Coronary artery (tissue), 2 donors: Measurements from ENCODE around the gene FSD1.

Source experiments
- DNase-seq: peaks from one replicate; pipeline ENCODE4 v3.0.0-alpha.2; 2017; ENCODE audit warnings: low spot score
- H3K27ac ChIP-seq, 2 donors: fragments of 200-600 bp; sonication (generic); one replicate each; pipeline ENCODE4 v1.5.1; 2016 to 2019
- H3K4me3 ChIP-seq: fragments of 200-600 bp; sonication (generic); 2 replicates; pipeline ENCODE4 v1.5.1; 2016; ENCODE audit warnings: mild to moderate bottlenecking, moderate library complexity
- TF ChIP-seq, protein P1 (sequence below): fragments of 200-600 bp; sonication (generic); IDR thresholded peaks from one replicate; pipeline ENCODE4 v1.5.1; 2019; ENCODE audit warnings: antibody characterized with exemption

Gene FSD1

GRCh38 chr19:4277191-4277696 is 27.2 kb upstream of the FSD1 start:
- H3K27ac ChIP-seq = no peak overlapping the region
- TF ChIP-seq, protein P1, sequence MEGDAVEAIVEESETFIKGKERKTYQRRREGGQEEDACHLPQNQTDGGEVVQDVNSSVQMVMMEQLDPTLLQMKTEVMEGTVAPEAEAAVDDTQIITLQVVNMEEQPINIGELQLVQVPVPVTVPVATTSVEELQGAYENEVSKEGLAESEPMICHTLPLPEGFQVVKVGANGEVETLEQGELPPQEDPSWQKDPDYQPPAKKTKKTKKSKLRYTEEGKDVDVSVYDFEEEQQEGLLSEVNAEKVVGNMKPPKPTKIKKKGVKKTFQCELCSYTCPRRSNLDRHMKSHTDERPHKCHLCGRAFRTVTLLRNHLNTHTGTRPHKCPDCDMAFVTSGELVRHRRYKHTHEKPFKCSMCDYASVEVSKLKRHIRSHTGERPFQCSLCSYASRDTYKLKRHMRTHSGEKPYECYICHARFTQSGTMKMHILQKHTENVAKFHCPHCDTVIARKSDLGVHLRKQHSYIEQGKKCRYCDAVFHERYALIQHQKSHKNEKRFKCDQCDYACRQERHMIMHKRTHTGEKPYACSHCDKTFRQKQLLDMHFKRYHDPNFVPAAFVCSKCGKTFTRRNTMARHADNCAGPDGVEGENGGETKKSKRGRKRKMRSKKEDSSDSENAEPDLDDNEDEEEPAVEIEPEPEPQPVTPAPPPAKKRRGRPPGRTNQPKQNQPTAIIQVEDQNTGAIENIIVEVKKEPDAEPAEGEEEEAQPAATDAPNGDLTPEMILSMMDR = no peak
- no peak for DNase-seq
- H3K4me3 ChIP-seq = no peak overlapping the region

DNA sequence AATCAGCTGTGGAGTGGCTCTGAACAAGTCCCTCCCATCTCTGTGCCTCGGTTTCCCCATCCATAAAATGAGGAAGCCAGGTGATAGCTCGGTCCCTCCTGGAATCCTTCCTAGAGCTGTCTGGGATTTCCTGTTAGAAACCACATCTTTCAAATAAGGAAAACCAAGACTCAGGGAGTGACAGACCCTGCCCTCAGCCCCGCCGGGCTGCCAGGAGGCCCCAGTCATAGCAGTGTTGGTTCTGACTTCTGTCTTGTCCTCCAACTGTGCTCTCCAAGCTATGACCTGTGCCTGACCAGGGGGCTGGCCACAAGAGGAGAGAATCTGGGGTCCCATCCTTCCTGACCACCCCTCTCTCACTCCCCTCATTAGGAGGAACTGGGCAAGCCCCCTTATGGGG is 26.4 kb upstream of the FSD1 start:
- no peak for DNase-seq
- Histone ChIP-seq H3K27ac (no peak overlapping the region), H3K4me3 (no peak overlapping the region)
- TF ChIP-seq, protein P1 = no peak

GRCh38 chr19:4278419-4279266 is 25.8 kb upstream of the FSD1 start, which contains the start of gene SHD:
Gene SHD (plus strand): TSS chr19:4279266. CDS start chr19:4280064, 798 bp downstream.
- H3K4me3 ChIP-seq = peak within 1 kb of the TSS; percentile 51
- TF ChIP-seq, protein P1 = no peak
- no peak for DNase-seq
- no peak within 1 kb of the TSS for H3K27ac ChIP-seq

DNA sequence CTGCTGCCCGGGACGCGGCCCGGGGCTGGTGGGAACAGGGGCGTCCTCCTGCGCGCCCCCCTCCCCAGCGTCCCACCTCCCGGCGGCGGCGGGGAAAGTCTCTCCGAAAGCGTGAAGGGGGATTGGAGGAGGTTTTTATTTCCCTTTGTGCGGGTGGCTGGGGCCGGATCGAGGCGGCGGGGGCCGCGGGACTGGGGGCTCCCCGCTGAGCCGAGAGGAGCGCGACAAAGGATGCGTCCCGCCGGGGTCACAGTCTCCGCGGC is 25.2 kb upstream of the FSD1 start:
- TF ChIP-seq, protein P1 = no peak
- H3K27ac ChIP-seq = no peak overlapping the region
- DNase-seq = no peak
- peak overlapping the region; percentile 51 for H3K4me3 ChIP-seq

GRCh38 chr19:4279530-4280422 is 24.6 kb upstream of the FSD1 start:
- DNase-seq = no peak
- Histone ChIP-seq H3K4me3 (peak overlapping the region; percentile 51), H3K27ac (no peak overlapping the region)
- TF ChIP-seq, protein P1 = no peak

- TF ChIP-seq, protein P1 = no peak
- no peak overlapping the region for H3K4me3 ChIP-seq
- no peak for DNase-seq
- no peak overlapping the region for H3K27ac ChIP-seq
Measured at GRCh38 chr19:4284176-4284958, 20.0 kb upstream of the FSD1 start.
